Testis (tissue), 2 donors: ENCODE results near the gene DUSP6.

ENCODE experiments used
- POLR2A ChIP-seq: fragments of 450-650 bp; IDR thresholded peaks from one replicate; pipeline ENCODE4 v1.6.1; 2017; ENCODE audit warnings: antibody characterized with exemption, mild to moderate bottlenecking, moderate library complexity
- TF ChIP-seq, protein P1 (sequence below), 3 experiments: fragments of 450-650 bp in 2 of 3; fragments of 200-600 bp in 1 of 3; sonication (generic) in 1 of 3; IDR thresholded peaks; one replicate each; pipeline ENCODE4 v1.5.1; 2016 to 2019; ENCODE audit warnings: antibody characterized with exemption in 3 of 3, mild to moderate bottlenecking in 2 of 3, moderate library complexity in 1 of 3

DNA sequence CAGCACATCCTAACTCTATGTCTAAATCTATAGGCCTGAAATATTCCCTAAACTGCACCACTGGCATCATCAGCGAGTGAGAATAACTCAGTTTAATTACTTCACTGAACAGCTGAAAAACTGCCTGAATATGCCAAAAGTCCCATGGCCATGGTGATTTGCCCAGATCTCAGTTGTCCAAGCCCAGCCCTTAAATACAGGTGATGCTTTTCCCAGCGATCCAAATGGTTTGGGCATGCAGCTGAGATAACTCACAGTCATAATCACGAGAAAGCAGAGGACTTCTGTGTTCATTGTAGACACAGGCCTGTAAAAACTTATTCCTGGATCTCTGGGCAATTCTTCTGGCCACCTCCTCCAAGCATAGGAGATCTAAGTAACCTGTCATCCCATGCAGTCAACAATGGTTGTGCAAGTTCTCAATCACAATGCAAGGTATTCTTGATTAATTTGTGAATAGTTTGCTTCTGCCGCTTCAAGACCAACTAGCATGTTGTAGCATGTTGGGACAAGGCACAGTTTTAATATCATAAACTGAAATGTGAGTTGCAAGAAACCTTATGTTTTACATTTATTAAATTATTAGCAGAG, 40.5 kb downstream of the DUSP6 start:
- TF ChIP-seq, protein P1, sequence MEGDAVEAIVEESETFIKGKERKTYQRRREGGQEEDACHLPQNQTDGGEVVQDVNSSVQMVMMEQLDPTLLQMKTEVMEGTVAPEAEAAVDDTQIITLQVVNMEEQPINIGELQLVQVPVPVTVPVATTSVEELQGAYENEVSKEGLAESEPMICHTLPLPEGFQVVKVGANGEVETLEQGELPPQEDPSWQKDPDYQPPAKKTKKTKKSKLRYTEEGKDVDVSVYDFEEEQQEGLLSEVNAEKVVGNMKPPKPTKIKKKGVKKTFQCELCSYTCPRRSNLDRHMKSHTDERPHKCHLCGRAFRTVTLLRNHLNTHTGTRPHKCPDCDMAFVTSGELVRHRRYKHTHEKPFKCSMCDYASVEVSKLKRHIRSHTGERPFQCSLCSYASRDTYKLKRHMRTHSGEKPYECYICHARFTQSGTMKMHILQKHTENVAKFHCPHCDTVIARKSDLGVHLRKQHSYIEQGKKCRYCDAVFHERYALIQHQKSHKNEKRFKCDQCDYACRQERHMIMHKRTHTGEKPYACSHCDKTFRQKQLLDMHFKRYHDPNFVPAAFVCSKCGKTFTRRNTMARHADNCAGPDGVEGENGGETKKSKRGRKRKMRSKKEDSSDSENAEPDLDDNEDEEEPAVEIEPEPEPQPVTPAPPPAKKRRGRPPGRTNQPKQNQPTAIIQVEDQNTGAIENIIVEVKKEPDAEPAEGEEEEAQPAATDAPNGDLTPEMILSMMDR (IDR thresholded peaks at IDR 0.05): no peak
- TF ChIP-seq POLR2A: no peak
